22Rv1 (cell line): ENCODE results near the gene HTRA3.

Source experiments
- H3K27ac ChIP-seq: fragments of 450-650 bp; 2 replicates; pipeline ENCODE4 v1.5.1; 2017
- CTCF ChIP-seq: fragments of 450-650 bp; IDR thresholded peaks from 2 replicates; pipeline ENCODE4 v1.5.1; 2017; ENCODE audit warnings: mild to moderate bottlenecking
- ZFX ChIP-seq: fragments of 450-650 bp; IDR thresholded peaks from 2 replicates; pipeline ENCODE4 v1.6.1; 2017; ENCODE audit warnings: antibody characterized with exemption, borderline replicate concordance

The HTRA3 gene

GRCh38 chr4:8277356-8278008, 7.9 kb downstream of the HTRA3 start:
- H3K27ac ChIP-seq, result no peak overlapping the region
- TF ChIP-seq ZFX (no peak), CTCF (no peak)

GRCh38 chr4:8278009-8278395, 8.4 kb downstream of the HTRA3 start:
- no peak for TF ChIP-seq CTCF
- TF ChIP-seq ZFX, result no peak
- no peak overlapping the region for H3K27ac ChIP-seq

- no peak overlapping the region for H3K27ac ChIP-seq
- TF ChIP-seq ZFX (no peak), CTCF (no peak)
These were observed 9.1 kb downstream of the HTRA3 start for GRCh38 chr4:8278421-8279287.

GRCh38 chr4:8279321-8280157, 10.0 kb downstream of the HTRA3 start:
- no peak for TF ChIP-seq ZFX
- no peak for TF ChIP-seq CTCF
- no peak overlapping the region for H3K27ac ChIP-seq

- no peak for TF ChIP-seq CTCF
- no peak overlapping the region for H3K27ac ChIP-seq
These were observed 10.8 kb downstream of the HTRA3 start for GRCh38 chr4:8280158-8280875.

GRCh38 chr4:8280876-8281440, 11.4 kb downstream of the HTRA3 start:
- TF ChIP-seq CTCF (no peak), ZFX (no peak)
- H3K27ac ChIP-seq, result no peak overlapping the region
